NCI-H2196 (cell line): ENCODE measurements around the gene LNX2.

Source experiments
- DNase-seq: peaks from one replicate; lab custom pipeline; 2025; ENCODE audit not compliant: unreplicated experiment; lab: John Stamatoyannopoulos, UW

LNX2 gene

DNA sequence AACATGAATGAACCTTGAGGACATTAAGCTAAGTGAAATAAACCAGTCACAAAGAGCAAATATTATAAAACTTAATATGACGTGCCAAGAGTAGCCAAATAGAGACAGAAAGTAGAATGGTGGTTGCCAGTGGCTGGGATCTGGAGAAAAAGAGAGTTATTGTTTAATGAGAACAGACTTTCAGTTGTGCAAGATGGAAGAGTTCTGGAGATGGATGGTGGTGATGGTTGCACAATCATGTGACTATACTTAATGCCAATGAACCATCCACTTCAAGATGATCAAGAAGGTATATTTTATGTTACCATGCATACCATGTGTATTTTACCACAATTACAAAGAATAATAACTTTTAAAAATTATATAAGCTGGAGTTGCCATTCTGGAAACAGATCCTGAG lies 104.2 kb downstream of the LNX2 start:
- no peak for DNase-seq

- peak; percentile 2 for DNase-seq
Measured at GRCh38 chr13:27510082-27510481, 110.2 kb downstream of the LNX2 start.

DNA sequence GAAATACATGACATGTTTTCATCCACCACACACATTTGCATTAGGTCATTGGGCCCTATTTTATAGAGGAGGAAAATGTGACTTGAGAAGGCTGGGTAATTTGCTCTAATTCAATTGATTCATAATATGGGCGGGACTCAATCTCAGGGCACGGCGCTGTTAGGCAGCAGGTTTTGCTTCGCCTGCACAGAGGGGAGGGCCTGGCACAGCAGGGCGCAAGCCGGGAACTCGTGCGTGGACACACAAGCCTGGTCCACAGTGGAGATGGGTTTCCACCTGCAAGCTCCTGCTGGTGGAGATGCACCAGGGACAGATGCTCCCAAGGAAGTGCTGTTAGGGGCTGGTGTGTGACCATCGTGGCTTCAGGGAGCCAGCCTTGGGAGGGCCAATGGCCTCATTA lies 111.5 kb downstream of the LNX2 start:
- no peak for DNase-seq

- DNase-seq, result no peak
Measured at GRCh38 chr13:27505792-27506191, 114.5 kb downstream of the LNX2 start.

- DNase-seq, result no peak
Measured at GRCh38 chr13:27504868-27505194, 115.5 kb downstream of the LNX2 start.

DNA sequence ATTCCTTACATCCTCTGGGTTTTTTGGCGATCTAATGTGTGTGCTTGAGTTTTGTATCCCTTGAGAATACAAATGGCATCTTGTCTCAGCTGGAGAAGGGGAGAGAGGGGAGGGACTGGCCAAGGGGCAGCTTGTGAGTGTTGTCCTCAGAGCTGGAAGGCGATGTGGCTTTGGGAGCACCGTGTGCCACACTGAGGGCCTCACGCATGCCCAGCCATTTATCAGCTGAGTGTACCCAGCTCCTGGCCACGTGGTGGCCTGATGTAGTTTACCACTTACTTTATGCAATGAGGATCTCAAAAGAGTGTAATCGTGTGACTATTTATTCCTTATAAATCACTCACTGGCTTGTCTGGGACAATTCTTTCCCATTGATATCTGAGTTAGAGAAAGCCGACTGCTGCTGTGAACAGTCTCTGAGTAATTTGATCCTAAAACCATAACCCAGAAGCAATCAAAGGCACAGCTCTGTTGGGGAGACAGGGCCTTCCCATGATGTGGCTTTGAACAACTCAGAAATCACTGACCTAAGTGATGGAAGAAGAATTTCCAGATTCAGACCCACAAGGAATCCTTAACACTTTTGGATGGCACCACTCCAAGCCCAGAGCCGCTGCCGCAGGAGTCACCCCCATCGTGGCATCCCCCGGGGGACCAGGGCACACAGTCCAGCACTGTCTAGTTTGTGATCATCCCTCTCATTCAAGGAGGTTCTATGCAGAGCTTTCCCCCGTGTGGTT lies 116.0 kb downstream of the LNX2 start:
- DNase-seq, result no peak

DNA sequence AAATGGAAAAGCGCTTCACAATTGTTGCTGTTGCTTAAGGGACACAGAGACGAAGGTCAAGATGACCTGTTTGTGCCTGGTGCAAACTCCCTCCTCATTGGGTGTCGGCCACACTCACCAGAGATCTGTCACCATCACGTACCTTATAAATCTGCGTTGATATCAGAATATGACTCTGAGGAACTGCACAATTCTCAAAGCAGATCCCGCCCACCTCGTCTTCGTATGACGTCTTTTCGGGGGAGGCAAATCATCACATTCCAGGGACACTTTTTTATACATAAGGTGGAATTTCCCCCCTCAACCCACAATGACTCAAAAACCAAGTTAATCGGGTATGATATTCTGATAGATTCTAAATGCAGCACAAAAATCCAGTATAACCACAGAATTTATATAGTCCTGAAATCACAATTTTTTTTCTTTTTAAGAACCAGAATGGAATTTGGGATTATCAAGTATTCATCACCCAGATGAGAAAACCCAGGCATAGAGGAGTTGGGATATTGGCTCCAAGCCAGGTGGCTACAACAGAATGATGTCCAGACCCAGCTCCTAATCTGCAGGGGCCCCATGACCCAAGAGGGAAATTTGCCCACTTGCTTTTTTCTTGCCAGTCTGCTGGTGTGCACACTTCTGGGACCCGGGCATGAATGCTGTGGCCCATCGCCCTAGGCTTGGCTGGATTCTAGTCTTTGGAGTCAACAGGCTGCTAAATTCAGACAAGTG lies 119.4 kb downstream of the LNX2 start:
- no peak for DNase-seq

GRCh38 chr13:27497563-27498230 lies 122.6 kb downstream of the LNX2 start:
- DNase-seq, result no peak

DNA sequence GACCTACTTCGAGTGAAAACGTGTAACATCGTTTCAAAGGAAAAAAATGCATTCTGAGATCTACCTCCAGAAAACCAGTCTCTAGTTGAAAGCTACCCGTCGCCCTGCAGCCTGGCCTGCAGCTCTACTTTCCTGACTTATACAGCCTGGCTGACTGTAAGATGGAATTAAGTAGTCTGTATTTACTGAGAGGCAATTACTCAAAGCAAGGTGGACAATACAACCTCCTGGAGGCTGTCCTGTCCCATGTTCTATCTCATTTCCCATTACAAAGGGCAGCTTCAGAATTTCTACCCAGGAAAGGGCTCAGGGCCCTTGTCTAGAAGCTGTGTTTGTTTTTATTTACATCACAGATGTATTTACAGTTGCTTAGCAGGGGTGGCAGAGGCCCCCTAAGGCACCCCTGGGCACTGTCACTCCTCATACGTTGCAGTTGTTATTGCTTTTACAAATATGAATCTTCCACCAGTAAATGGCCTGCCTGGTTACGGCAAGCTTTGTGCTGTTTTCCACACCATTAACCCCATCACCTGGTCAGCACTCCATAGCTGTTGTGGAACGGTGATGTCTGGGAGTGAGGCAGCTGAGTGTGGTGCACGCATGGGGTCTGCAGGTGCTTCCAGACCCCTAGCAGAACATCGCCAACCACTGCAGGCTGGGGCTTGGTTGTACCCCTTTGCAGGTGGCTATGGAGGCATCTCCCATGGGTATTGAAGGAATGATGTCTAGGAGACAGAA lies 123.6 kb downstream of the LNX2 start:
- no peak for DNase-seq

GRCh38 chr13:27496006-27496405 lies 124.3 kb downstream of the LNX2 start:
- DNase-seq, result no peak
